Kidney epithelial cell (primary cell): Measurements from ENCODE around the gene SLC6A3. TPM values are rescaled to one million over a fixed set of nuclear protein-coding genes. Genes with fewer than 3 reads are reported as not detected.

ENCODE experiments used
- DNase-seq: peaks from one replicate; pipeline ENCODE4 v3.0.0-alpha.2; 2010; ENCODE audit warnings: low read depth
- H3K27me3 ChIP-seq: 2 replicates; pipeline ENCODE4 v1.6.0; 2011; ENCODE audit warnings: low read length; ENCODE audit not compliant: control insufficient read depth, insufficient read depth
- H3K36me3 ChIP-seq: 2 replicates; pipeline ENCODE4 v1.5.1; 2011; ENCODE audit warnings: low read length; ENCODE audit not compliant: control insufficient read depth, insufficient read depth
- H3K4me3 ChIP-seq: 2 replicates; pipeline ENCODE4 v1.5.1; 2011; ENCODE audit warnings: low read depth, mild to moderate bottlenecking, control low read depth, low read length
- CTCF ChIP-seq: IDR thresholded peaks from 2 replicates; pipeline ENCODE4 v1.5.1; 2011; ENCODE audit warnings: mild to moderate bottlenecking, moderate library complexity, low read length, control low read depth, inconsistent platforms; ENCODE audit not compliant: insufficient read depth, poor library complexity, severe bottlenecking
- total RNA-seq: library from RNA; depleted of rRNA; stranded (reverse); fragments of >200 nt; gene quantifications from 2 replicates; pipeline ENCODE4 v1.2.3, GENCODE V29; 2015

Gene SLC6A3
- total RNA-seq, 1 donor from 2014 or later: not detected

GRCh38 chr5:1394881-1395860 lies 50.1 kb downstream of the SLC6A3 start:
- H3K4me3 ChIP-seq: no peak overlapping the region
- no peak for DNase-seq
- no peaks in the 10 kb centered on the region for H3K36me3 ChIP-seq
- peaks cover 31% of the 10 kb centered on the region for H3K27me3 ChIP-seq
- TF ChIP-seq CTCF: no peak

- Histone ChIP-seq H3K27me3 (peaks cover 30% of the 10 kb centered on the region), H3K4me3 (no peak overlapping the region), H3K36me3 (no peaks in the 10 kb centered on the region)
- TF ChIP-seq CTCF: no peak
- DNase-seq: no peak
Measured at GRCh38 chr5:1393571-1394501, 51.4 kb downstream of the SLC6A3 start.

- no peaks in the 10 kb centered on the region for H3K36me3 ChIP-seq
- DNase-seq: no peak
- H3K27me3 ChIP-seq: peaks cover 34% of the 10 kb centered on the region
- no peak overlapping the region for H3K4me3 ChIP-seq
- TF ChIP-seq CTCF: no peak
Measured at GRCh38 chr5:1392801-1393565, 52.3 kb downstream of the SLC6A3 start.

GRCh38 chr5:1392261-1392660 lies 53.0 kb downstream of the SLC6A3 start:
- no peak overlapping the region for H3K4me3 ChIP-seq
- H3K27me3 ChIP-seq: peaks cover 39% of the 10 kb centered on the region
- TF ChIP-seq CTCF: no peak
- no peak for DNase-seq
- H3K36me3 ChIP-seq: no peaks in the 10 kb centered on the region

- no peak for DNase-seq
- H3K27me3 ChIP-seq: peaks cover 44% of the 10 kb centered on the region
- no peak overlapping the region for H3K4me3 ChIP-seq
Measured at GRCh38 chr5:1391691-1392090, 53.5 kb downstream of the SLC6A3 start.

More at GRCh38 chr5:1391691-1392090, 53.5 kb downstream of the SLC6A3 start:
- TF ChIP-seq CTCF: no peak
- no peaks in the 10 kb centered on the region for H3K36me3 ChIP-seq
